H1 (cell line): ENCODE data around the gene TOR1B. TPM values are rescaled to one million over a fixed set of nuclear protein-coding genes. Genes with fewer than 3 reads are reported as not detected.

Experiments used
- CTCF ChIA-PET: fragments of 300-600 bp; sonication (Branson Sonifier 250); formaldehyde crosslinking; loops from one replicate; lab custom pipeline; 2021; ENCODE audit not compliant: partially characterized antibody; lab: Charles Lee
- POLR2A ChIA-PET: fragments of 300-600 bp; sonication (Branson Sonifier 250); formaldehyde crosslinking; loops from one replicate; lab custom pipeline; 2021; ENCODE audit warnings: inconsistent platforms; ENCODE audit not compliant: partially characterized antibody; lab: Charles Lee
- DNase-seq, 2 experiments: peaks; one replicate each; pipeline versions ENCODE4 v3.0.0 to v3.0.0-alpha.2; 2010 to 2022; ENCODE audit warnings: low spot score in 2 of 2, low read depth in 1 of 2, mixed read lengths in 1 of 2
- FAIRE-seq: peaks from 2 replicates; lab custom pipeline; 2011; peaks lifted over from hg19 to GRCh38; lab: Jason Lieb, UNC
- H2AFZ ChIP-seq: 2 replicates; pipeline ENCODE4 v1.8.1; 2012; ENCODE audit warnings: low read length, inconsistent platforms
- H2AK5ac ChIP-seq: 2 replicates; pipeline ENCODE4 v1.6.1; 2013; ENCODE audit warnings: low read depth, low read length
- H2BK120ac ChIP-seq: replicated peaks from 2 replicates; pipeline ENCODE3; 2013; ENCODE audit warnings: low read depth, low read length, inconsistent platforms
- H2BK12ac ChIP-seq: 2 replicates; pipeline ENCODE4 v1.6.1; 2013; ENCODE audit warnings: low read depth, low read length
- H2BK15ac ChIP-seq: 2 replicates; pipeline ENCODE4 v1.6.1; 2013; ENCODE audit warnings: low read length
- H2BK20ac ChIP-seq: 2 replicates; pipeline ENCODE4 v1.6.1; 2013; ENCODE audit warnings: low read length
- H2BK5ac ChIP-seq: 2 replicates; pipeline ENCODE4 v1.6.1; 2013; ENCODE audit warnings: low read depth, low read length
- H3K14ac ChIP-seq: 2 replicates; pipeline ENCODE4 v1.6.1; 2013; ENCODE audit warnings: inconsistent platforms; ENCODE audit not compliant: insufficient read length
- H3K18ac ChIP-seq: 2 replicates; pipeline ENCODE4 v1.6.1; 2013; ENCODE audit warnings: low read length; ENCODE audit errors: extremely low read depth
- H3K23ac ChIP-seq: 2 replicates; pipeline ENCODE4 v1.6.1; 2013; ENCODE audit warnings: inconsistent platforms; ENCODE audit not compliant: insufficient read length
- H3K23me2 ChIP-seq: 2 replicates; pipeline ENCODE4 v1.6.1; 2013; ENCODE audit warnings: low read depth, low read length
- H3K27ac ChIP-seq: 2 replicates; pipeline ENCODE4 v1.6.1; 2011; ENCODE audit warnings: low read depth, low read length, inconsistent platforms
- H3K27me3 ChIP-seq, 4 experiments: replicated peaks in 1 of 4; 1 replicate in 1 of 4; 2 replicates in 3 of 4; pipeline versions ENCODE4 v1.6.1 to v1.8.1; 2011 to 2013; ENCODE audit warnings: low read length in 3 of 4, mild to moderate bottlenecking in 3 of 4, inconsistent platforms in 2 of 4, mixed read lengths in 2 of 4, moderate library complexity in 1 of 4; ENCODE audit not compliant: control insufficient read depth in 3 of 4, insufficient read depth in 3 of 4; ENCODE audit errors: extremely low read depth in 1 of 4
- H3K36me3 ChIP-seq, 4 experiments: 2 replicates each; pipeline versions ENCODE4 v1.6.1 to v1.8.1; 2011 to 2013; ENCODE audit warnings: mild to moderate bottlenecking in 4 of 4, low read length in 3 of 4, moderate library complexity in 2 of 4, control low read depth in 1 of 4, inconsistent platforms in 1 of 4; ENCODE audit not compliant: insufficient read depth in 4 of 4, control insufficient read depth in 2 of 4
- H3K4ac ChIP-seq: replicated peaks from 2 replicates; pipeline ENCODE3; 2013; ENCODE audit warnings: low read length, low read depth, mixed read lengths, inconsistent platforms; ENCODE audit not compliant: insufficient read length
- H3K4me1 ChIP-seq, 4 experiments: replicated peaks in 1 of 4; 1 replicate in 1 of 4; 2 replicates in 3 of 4; pipeline versions ENCODE4 v1.6.1 to v1.8.1; 2011 to 2013; ENCODE audit warnings: low read length in 3 of 4, inconsistent platforms in 2 of 4, mixed read lengths in 1 of 4; ENCODE audit not compliant: insufficient read depth in 4 of 4, control insufficient read depth in 3 of 4
- H3K4me2 ChIP-seq, 2 experiments: 2 replicates each; pipeline versions ENCODE4 v1.6.1 to v1.8.1; 2011 to 2013; ENCODE audit warnings: low read depth in 2 of 2, low read length in 2 of 2, control low read depth in 1 of 2, inconsistent platforms in 1 of 2, mild to moderate bottlenecking in 1 of 2; ENCODE audit not compliant: insufficient read depth in 1 of 2
- H3K4me3 ChIP-seq, 4 experiments: fragments of 200-600, 300-600 bp in 1 of 4; sonication (generic), shearing (Covaris generic), sonication (Bioruptor Twin) in 1 of 4; 2 replicates each; pipeline versions ENCODE4 v1.5.1 to v1.8.1; 2011 to 2016; ENCODE audit warnings: low read length in 4 of 4, low read depth in 3 of 4, control low read depth in 2 of 4, inconsistent platforms in 2 of 4, mild to moderate bottlenecking in 2 of 4, mixed read lengths in 1 of 4, moderate library complexity in 1 of 4; ENCODE audit not compliant: insufficient read depth in 2 of 4; ENCODE audit errors: extremely low read depth in 1 of 4
- H3K56ac ChIP-seq: replicated peaks from 2 replicates; pipeline ENCODE3; 2013; ENCODE audit warnings: low read depth, mild to moderate bottlenecking, mixed read lengths, low read length, inconsistent platforms; ENCODE audit not compliant: insufficient read length
- H3K79me1 ChIP-seq: 2 replicates; pipeline ENCODE4 v1.6.1; 2013; ENCODE audit warnings: low read depth, low read length, control low read depth
- H3K79me2 ChIP-seq, 2 experiments: 2 replicates each; pipeline versions ENCODE4 v1.6.1 to v1.8.1; 2012 to 2013; ENCODE audit warnings: low read length in 2 of 2, mild to moderate bottlenecking in 2 of 2, inconsistent platforms in 1 of 2; ENCODE audit not compliant: insufficient read depth in 2 of 2, control insufficient read depth in 1 of 2
- H3K9ac ChIP-seq, 4 experiments: replicated peaks in 1 of 4; 1 replicate in 1 of 4; 2 replicates in 3 of 4; pipeline versions ENCODE4 v1.6.1 to v1.8.1; 2011 to 2013; ENCODE audit warnings: low read depth in 3 of 4, low read length in 3 of 4, control low read depth in 2 of 4, mild to moderate bottlenecking in 2 of 4, moderate library complexity in 2 of 4, inconsistent platforms in 1 of 4; ENCODE audit errors: extremely low read depth in 1 of 4
- H3K9me3 ChIP-seq, 2 experiments: 2 replicates each; pipeline versions ENCODE4 v1.6.1 to v1.8.1; 2012 to 2013; ENCODE audit warnings: mild to moderate bottlenecking in 2 of 2, moderate library complexity in 2 of 2, control low read depth in 1 of 2, inconsistent platforms in 1 of 2, low read depth in 1 of 2, low read length in 1 of 2, mixed read lengths in 1 of 2; ENCODE audit not compliant: insufficient read depth in 2 of 2
- H4K20me1 ChIP-seq, 2 experiments: replicated peaks in 1 of 2; 2 replicates each; pipeline versions ENCODE3 to v1.8.1; 2011 to 2013; ENCODE audit warnings: inconsistent platforms in 2 of 2, low read length in 2 of 2, mild to moderate bottlenecking in 1 of 2; ENCODE audit not compliant: insufficient read depth in 2 of 2, control insufficient read depth in 1 of 2
- H4K5ac ChIP-seq: 2 replicates; pipeline ENCODE4 v1.6.1; 2013; ENCODE audit warnings: low read length, low read depth, mixed read lengths, inconsistent platforms; ENCODE audit not compliant: insufficient read length
- H4K8ac ChIP-seq: 2 replicates; pipeline ENCODE4 v1.8.0; 2013; ENCODE audit warnings: mild to moderate bottlenecking, moderate library complexity, low read length, inconsistent platforms; ENCODE audit not compliant: insufficient read depth; ENCODE audit errors: extremely low read depth
- H4K91ac ChIP-seq: replicated peaks from 2 replicates; pipeline ENCODE3; 2013; ENCODE audit warnings: low read length, mixed read lengths, inconsistent platforms; ENCODE audit not compliant: insufficient read length
- ASH2L ChIP-seq: fragments of 200-600, 300-600 bp; sonication (generic); IDR thresholded peaks from one replicate; pipeline ENCODE4 v1.7.1; 2017; ENCODE audit warnings: low read length
- ATF2 ChIP-seq: IDR thresholded peaks from 2 replicates; pipeline ENCODE4 v1.6.1; 2012; ENCODE audit warnings: low read length, inconsistent platforms
- BRCA1 ChIP-seq: IDR thresholded peaks from 2 replicates; pipeline ENCODE4 v1.6.1; 2012; ENCODE audit warnings: low read depth, low read length, improper control_type of control experiment
- CEBPB ChIP-seq: IDR thresholded peaks from 2 replicates; pipeline ENCODE4 v1.6.1; 2012; ENCODE audit warnings: low read depth, low read length
- FOSL1 ChIP-seq: IDR thresholded peaks from 2 replicates; pipeline ENCODE4 v1.6.1; 2011; ENCODE audit warnings: mild to moderate bottlenecking, low read depth, low read length, moderate library complexity; ENCODE audit not compliant: insufficient read depth
- MAFK ChIP-seq: IDR thresholded peaks from 2 replicates; pipeline ENCODE4 v1.6.1; 2012; ENCODE audit warnings: low read depth, mild to moderate bottlenecking, improper control_type of control experiment, low read length
- MAX ChIP-seq: IDR thresholded peaks from 2 replicates; pipeline ENCODE4 v1.6.1; 2012; ENCODE audit warnings: inconsistent platforms
- POLR2AphosphoS5 ChIP-seq: IDR thresholded peaks from 2 replicates; pipeline ENCODE4 v1.6.1; 2011; ENCODE audit warnings: low read depth, low read length
- SP4 ChIP-seq: IDR thresholded peaks from 2 replicates; pipeline ENCODE4 v1.6.1; 2012; ENCODE audit warnings: low read length, inconsistent platforms
- TAF1 ChIP-seq: IDR thresholded peaks from 2 replicates; pipeline ENCODE4 v1.6.1; 2011; ENCODE audit warnings: mild to moderate bottlenecking, low read depth, low read length
- YY1 ChIP-seq: IDR thresholded peaks from 2 replicates; pipeline ENCODE4 v1.6.1; 2011; ENCODE audit warnings: low read depth, mild to moderate bottlenecking, low read length
- WGBS, 2 experiments: shearing (Covaris generic) in 1 of 2; methylation state at CpG; one replicate each; pipeline versions ENCODE4 v1.1.6 to v1.1.7; 2013 to 2015; ENCODE audit warnings: low lambda C conversion rate in 2 of 2, mixed read lengths in 2 of 2, inconsistent platforms in 1 of 2, low coverage in 1 of 2, missing lambda C conversion rate in 1 of 2; ENCODE audit not compliant: insufficient replicate concordance in 2 of 2, insufficient coverage in 1 of 2, insufficient read length in 1 of 2; ENCODE audit errors: extremely low coverage in 1 of 2, missing lambda C conversion rate in 1 of 2; 5-methylcytosine and 5-hydroxymethylcytosine counted together
- polyA plus RNA-seq, 7 experiments: library from polyadenylated mRNA; depleted of rRNA in 3 of 7; stranded (reverse) in 5 of 7; unstranded in 2 of 7; fragments of >200 nt in 5 of 7; fragments of 200-250 nt in 2 of 7; gene quantifications; 1 replicate in 5 of 7; 2 replicates in 1 of 7; 4 replicates in 1 of 7; pipeline versions ENCODE4 v1.2.1 to v1.2.3, GENCODE V29; 2011 to 2013; ENCODE audit warnings: missing spikeins in 2 of 7, mixed read lengths in 2 of 7
- total RNA-seq: library from RNA; stranded (reverse); fragmentation: NEBNext Ultra II Directional; extraction: Animal tissue kit (Norgen Biotek cat#: 25700); gene quantifications from 2 replicates; pipeline ENCODE4 v1.2.1, GENCODE V29; 2021

Gene TOR1B
- total and polyA plus RNA-seq, 2 of the 8 experiments (the other 6 are each of a cell fraction or from before 2014, with no cell fraction given), result 11.4 to 17.4 TPM

DNA sequence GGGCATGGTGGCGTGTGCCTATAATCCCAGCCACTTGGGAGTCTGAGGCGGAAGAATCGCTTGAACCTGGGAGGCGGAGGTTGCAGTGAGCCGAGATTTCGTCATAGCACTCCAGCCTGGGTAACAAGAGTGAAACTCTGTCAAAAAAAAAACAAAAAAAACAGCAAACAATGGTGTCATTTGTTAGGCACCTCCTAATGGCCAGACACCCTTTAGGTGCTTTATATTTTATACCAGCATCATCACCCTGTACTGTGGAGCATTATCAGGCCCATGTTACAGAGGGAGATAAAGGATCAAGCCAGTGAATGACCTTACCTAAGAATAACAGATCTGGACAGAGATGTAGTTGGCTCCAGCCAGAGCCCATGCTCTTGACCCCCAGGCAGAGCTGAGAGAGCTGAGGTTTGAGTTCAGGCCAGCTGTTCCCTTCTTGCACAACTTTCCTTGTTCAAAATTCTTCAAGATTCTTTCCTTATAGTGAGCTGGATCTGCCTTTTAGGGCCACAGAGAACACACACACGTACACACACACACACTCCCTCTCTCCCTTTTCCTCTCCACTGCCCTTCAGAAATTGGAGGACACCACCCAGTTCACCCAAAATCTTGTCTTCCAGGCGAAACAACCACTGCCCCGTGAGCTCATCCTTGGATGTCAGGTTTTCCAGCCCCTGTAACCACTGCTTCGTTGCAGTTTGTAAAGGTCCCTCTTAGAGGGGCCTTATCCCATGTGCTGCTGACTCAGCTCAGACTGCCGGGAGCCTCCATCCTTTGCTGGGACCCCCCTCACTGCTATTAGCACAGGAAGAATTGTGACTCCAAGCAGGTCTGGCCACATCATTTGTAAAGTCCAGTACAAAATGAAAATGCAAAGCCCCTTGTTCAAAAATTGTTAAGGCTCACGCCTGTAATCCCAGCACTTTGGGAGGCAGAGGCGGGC, 39.7 kb upstream of the TOR1B start:
- WGBS, 2 experiments, result 88% methylated on average over 13 of the region's 13 CpGs; no CpG with 5 or more reads in 1 of the 2 experiments
- H3K23ac ChIP-seq, result no peak overlapping the region
- no peak overlapping the region for H3K4me3 ChIP-seq
- H3K23me2 ChIP-seq, result no peaks in the 10 kb centered on the region
- no peaks in the 10 kb centered on the region for H3K27me3 ChIP-seq
- peak overlapping the region; percentile 51; the same call in 1 of the 2 replicates for H2AFZ ChIP-seq
- no peak overlapping the region for H3K14ac ChIP-seq
- no peaks in the 10 kb centered on the region for H3K9me3 ChIP-seq
- no peaks in the 10 kb centered on the region for H4K20me1 ChIP-seq
- H3K79me2 ChIP-seq, result no peaks in the 10 kb centered on the region
- no peak overlapping the region for H3K9ac ChIP-seq
- H4K5ac ChIP-seq, result no peak overlapping the region
- POLR2A ChIA-PET, result interaction anchor here (1.3 to 1.6 kb wide), 2 partner anchors 12 to 17 kb away, joined by 3 read pairs; no protein-coding TSS in a partner anchor
- no peak overlapping the region for H3K4ac ChIP-seq
- no peak overlapping the region for H3K4me2 ChIP-seq
- H2BK5ac ChIP-seq, result no peak overlapping the region
- H2BK20ac ChIP-seq, result no peak overlapping the region
- no peak overlapping the region for H3K27ac ChIP-seq
- no peak overlapping the region for H3K18ac ChIP-seq
- H3K4me1 ChIP-seq, result peaks cover 0 to 2% (median 0%) of the 10 kb centered on the region in 4 experiments; a peak in 1 of 7 replicates
- no peaks in the 10 kb centered on the region for H3K36me3 ChIP-seq
- no peak overlapping the region for H4K8ac ChIP-seq
- H3K56ac ChIP-seq, result no peak overlapping the region
- DNase-seq (no peak), FAIRE-seq (no peak)
- no peak overlapping the region for H2BK12ac ChIP-seq
- CTCF ChIA-PET, result interaction anchor here (0.8 to 16.4 kb wide), 8 partner anchors 10 to 121 kb away, joined by 3 to 168 read pairs (median 4); partner anchors contain the start of gene PTGES
- H3K79me1 ChIP-seq, result no peaks in the 10 kb centered on the region
- no peak overlapping the region for H2BK120ac ChIP-seq
- H2BK15ac ChIP-seq, result no peak overlapping the region
- no peak overlapping the region for H2AK5ac ChIP-seq
- H4K91ac ChIP-seq, result no peak overlapping the region
- TF ChIP-seq YY1 (no peak), FOSL1 (no peak), CEBPB (no peak), POLR2AphosphoS5 (no peak), TAF1 (no peak), BRCA1 (no peak), ASH2L (no peak), SP4 (no peak), MAX (no peak), MAFK (no peak), ATF2 (no peak)
